A673 (cell line): Measurements from ENCODE around the gene SCYL3.

Experiments used
- CTCF ChIP-seq: fragments of 300-800, 200-600 bp; sonication (generic); conservative IDR thresholded peaks from 2 replicates; pipeline ENCODE4 v1.5.1; 2017; ENCODE audit warnings: low read depth, mild to moderate bottlenecking, antibody characterized with exemption, low read length, moderate library complexity, mixed read lengths
- EZH2 ChIP-seq: fragments of 200-600 bp; sonication (generic); IDR thresholded peaks from 2 replicates; pipeline ENCODE4 v1.6.1; 2017; ENCODE audit warnings: borderline replicate concordance, low read depth, mild to moderate bottlenecking, mixed read lengths, antibody characterized with exemption, low read length; ENCODE audit not compliant: poor library complexity, severe bottlenecking

GRCh38 chr1:169892176-169892926 is 1.3 kb downstream of the SCYL3 start:
- TF ChIP-seq CTCF: no peak
- no peak for TF ChIP-seq EZH2
